Fibroblast of villous mesenchyme (primary cell): ENCODE measurements around the gene WARS2. TPM values are rescaled to one million over a fixed set of nuclear protein-coding genes. Genes with fewer than 3 reads are reported as not detected.
A peak's percentile ranks its signal among the peaks of the same experiment; 100 is the strongest.

Source experiments
- DNase-seq: peaks from one replicate; pipeline ENCODE4 v3.0.0-alpha.2; 2010; ENCODE audit warnings: low read depth
- H3K4me3 ChIP-seq: 2 replicates; pipeline ENCODE4 v1.5.1; 2011; ENCODE audit warnings: low read depth, mild to moderate bottlenecking, low read length
- total RNA-seq: library from RNA; depleted of rRNA; stranded (reverse); fragments of >200 nt; gene quantifications from 2 replicates; pipeline ENCODE4 v1.2.3, GENCODE V29; 2012
- TF ChIP-seq, protein P1 (sequence below): IDR thresholded peaks from 2 replicates; pipeline ENCODE4 v1.5.1; 2012; ENCODE audit warnings: low read depth, mild to moderate bottlenecking, low read length; ENCODE audit not compliant: insufficient read depth

Gene WARS2
- total RNA-seq, 1 donor: 20.3 TPM

DNA sequence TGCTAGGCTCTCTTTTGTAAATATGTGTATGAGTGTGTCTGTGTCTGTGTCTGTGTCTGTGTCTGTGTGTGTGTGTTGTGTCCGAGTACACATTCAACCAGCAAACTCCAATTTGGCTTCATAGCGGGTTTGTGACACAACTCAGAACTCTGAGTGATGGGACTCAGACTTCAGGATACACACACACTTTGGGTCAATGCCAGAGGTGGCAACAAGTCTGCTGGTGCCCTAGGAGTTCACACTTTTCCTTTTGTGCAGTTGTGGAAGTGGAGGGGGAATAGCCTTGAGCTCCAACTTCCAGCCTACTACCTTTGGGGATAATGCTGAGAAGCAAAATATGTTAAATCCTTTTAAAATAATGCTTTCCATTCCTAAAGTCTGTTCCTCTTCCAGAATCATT, 135.7 kb downstream of the WARS2 start:
- H3K4me3 ChIP-seq: no peak overlapping the region
- DNase-seq: no peak
- TF ChIP-seq, protein P1, sequence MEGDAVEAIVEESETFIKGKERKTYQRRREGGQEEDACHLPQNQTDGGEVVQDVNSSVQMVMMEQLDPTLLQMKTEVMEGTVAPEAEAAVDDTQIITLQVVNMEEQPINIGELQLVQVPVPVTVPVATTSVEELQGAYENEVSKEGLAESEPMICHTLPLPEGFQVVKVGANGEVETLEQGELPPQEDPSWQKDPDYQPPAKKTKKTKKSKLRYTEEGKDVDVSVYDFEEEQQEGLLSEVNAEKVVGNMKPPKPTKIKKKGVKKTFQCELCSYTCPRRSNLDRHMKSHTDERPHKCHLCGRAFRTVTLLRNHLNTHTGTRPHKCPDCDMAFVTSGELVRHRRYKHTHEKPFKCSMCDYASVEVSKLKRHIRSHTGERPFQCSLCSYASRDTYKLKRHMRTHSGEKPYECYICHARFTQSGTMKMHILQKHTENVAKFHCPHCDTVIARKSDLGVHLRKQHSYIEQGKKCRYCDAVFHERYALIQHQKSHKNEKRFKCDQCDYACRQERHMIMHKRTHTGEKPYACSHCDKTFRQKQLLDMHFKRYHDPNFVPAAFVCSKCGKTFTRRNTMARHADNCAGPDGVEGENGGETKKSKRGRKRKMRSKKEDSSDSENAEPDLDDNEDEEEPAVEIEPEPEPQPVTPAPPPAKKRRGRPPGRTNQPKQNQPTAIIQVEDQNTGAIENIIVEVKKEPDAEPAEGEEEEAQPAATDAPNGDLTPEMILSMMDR: no peak

DNA sequence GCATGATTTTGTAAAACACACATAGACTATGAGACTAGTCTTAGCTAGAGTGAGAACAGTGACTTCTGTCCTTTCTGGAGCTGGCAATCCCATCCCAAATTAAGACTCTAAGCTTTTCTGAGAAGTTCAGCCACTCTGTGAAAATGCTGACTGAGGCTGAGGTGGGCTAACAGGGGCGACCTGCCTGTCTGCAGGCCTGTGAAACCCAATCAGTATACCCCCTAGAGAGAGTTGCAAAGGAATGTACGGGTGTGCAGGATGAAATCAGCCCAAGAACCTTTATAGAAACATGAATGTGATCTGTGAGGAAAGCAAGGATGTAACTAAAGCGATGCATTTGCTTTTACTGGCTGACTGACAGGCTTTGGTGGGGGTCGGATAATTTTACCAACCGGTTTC, 136.3 kb downstream of the WARS2 start:
- no peak overlapping the region for H3K4me3 ChIP-seq
- DNase-seq: no peak
- TF ChIP-seq, protein P1: no peak

DNA sequence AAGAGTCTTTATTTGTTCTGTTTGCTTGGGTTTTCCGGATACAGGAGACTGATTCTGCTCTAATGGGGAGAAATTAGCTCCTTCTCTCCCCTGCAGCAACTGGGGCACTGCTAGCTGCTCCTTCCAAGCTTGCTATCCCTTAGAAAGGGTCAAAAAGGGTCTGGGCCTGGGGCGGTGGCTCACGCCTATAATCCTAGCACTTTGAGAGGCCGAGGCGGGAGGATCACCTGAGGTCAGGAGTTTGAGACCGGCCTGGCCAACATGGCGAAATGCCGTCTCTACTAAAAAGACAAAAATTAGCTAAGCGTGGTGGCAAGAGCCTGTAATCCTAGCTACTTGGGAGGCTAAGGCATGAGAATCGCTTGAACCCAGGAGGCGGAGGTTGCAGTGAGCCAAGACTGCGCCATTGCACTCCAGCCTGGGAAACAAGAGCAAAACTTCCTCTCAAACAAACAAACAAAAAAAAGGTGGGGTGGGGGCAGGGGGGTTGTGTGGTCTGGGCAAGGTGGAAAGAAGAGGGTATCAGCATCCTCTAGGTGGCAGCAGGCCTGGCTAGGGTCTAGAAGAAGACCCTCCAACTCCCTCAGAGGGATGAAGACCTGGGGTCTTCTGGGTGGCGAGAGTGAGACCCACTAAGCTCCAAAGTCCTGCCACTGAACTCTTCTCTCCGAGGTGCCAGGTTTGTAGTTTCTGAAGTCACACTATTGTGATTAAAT, 136.9 kb downstream of the WARS2 start:
- H3K4me3 ChIP-seq: no peak overlapping the region
- no peak for DNase-seq
- TF ChIP-seq, protein P1: no peak

DNA sequence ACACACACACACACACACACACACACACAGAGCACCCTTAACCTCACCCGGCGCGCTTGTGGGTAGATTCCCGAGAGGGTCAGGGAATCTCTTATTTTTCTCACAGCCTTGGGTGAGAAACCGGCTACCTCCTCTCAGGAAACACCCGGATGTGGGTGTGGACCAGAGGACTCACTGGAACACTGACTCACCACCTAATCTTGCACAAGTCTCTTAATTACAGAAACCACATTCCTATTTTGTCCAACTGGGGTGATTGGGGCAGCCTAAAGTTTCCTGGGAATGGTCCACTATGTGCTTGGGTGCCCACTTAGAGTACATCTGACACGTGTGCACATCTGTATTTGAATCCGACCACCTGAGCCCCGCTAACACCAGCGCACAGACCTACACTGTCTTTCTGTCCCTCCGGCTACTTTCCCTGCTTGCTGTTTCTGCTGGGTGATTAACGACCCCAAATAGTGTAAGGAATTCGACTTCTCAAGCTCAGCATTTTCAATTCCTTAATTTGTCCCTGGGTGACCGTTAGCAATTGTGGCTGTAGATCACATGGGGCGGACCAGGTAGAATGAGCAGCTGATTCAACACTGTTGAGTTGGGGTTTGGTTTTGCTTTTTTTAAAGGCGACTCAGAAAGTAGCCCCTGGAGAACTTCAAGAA, 138.3 kb downstream of the WARS2 start:
- DNase-seq: peak; percentile 75
- TF ChIP-seq, protein P1: no peak
- no peak overlapping the region for H3K4me3 ChIP-seq

- no peak for DNase-seq
- TF ChIP-seq, protein P1: no peak
- peak overlapping the region; percentile 32 for H3K4me3 ChIP-seq
Measured at GRCh38 chr1:119001181-119002027, 139.0 kb downstream of the WARS2 start.

- peak overlapping the region; percentile 32 for H3K4me3 ChIP-seq
- TF ChIP-seq, protein P1: no peak
- no peak for DNase-seq
Measured at GRCh38 chr1:119000371-119001180, 139.9 kb downstream of the WARS2 start.
